MG63 (cell line): ENCODE measurements around the gene CC2D2A. TPM values are rescaled to one million over a fixed set of nuclear protein-coding genes. Genes with fewer than 3 reads are reported as not detected.

Experiments
- DNase-seq: peaks from one replicate; pipeline ENCODE4 v3.0.0-alpha.2; 2020
- H3K27me3 ChIP-seq: fragments of 250-450 bp; sonication (Bioruptor Pico); 2 replicates; pipeline ENCODE4 v1.5.1; 2020; ENCODE audit warnings: mild to moderate bottlenecking, moderate library complexity
- H3K36me3 ChIP-seq: fragments of 250-450 bp; sonication (Bioruptor Pico); 2 replicates; pipeline ENCODE4 v1.5.1; 2020; ENCODE audit warnings: mild to moderate bottlenecking, moderate library complexity
- H3K4me3 ChIP-seq: fragments of 250-450 bp; sonication (Bioruptor Pico); 2 replicates; pipeline ENCODE4 v1.5.1; 2020; ENCODE audit warnings: mild to moderate bottlenecking, moderate library complexity
- H3K9me3 ChIP-seq: fragments of 250-450 bp; sonication (Bioruptor Pico); 2 replicates; pipeline ENCODE4 v1.5.1; 2020; ENCODE audit warnings: mild to moderate bottlenecking, moderate library complexity
- total RNA-seq: library from RNA; depleted of rRNA; stranded (reverse); fragments of >200 nt; shearing (Covaris generic); gene quantifications from 2 replicates; pipeline ENCODE4 v1.2.3, GENCODE V29; 2014; ENCODE audit warnings: low replicate concordance; rRNA removed

Gene CC2D2A
- 1.2 and 1.8 TPM in 2 replicates for total RNA-seq

- Histone ChIP-seq H3K27me3 (no peaks in the 10 kb centered on the region), H3K36me3 (no peaks in the 10 kb centered on the region), H3K4me3 (peak within 1 kb of the TSS; percentile 41), H3K9me3 (no peaks in the 10 kb centered on the region)
- DNase-seq, result no peak
Observed at GRCh38 chr4:15469402-15470127, at the start of gene CC2D2A. Gene CC2D2A, plus strand, starts transcription at chr4:15469882. Its CDS starts 6,051 bp downstream, at chr4:15475933.

GRCh38 chr4:15420642-15421041, 49.0 kb upstream of the CC2D2A start:
- H3K27me3 ChIP-seq, result no peaks in the 10 kb centered on the region
- peak; percentile 8 for DNase-seq
- H3K4me3 ChIP-seq, result no peak overlapping the region
- no peaks in the 10 kb centered on the region for H3K9me3 ChIP-seq
- H3K36me3 ChIP-seq, result no peaks in the 10 kb centered on the region

GRCh38 chr4:15423285-15423711, 46.4 kb upstream of the CC2D2A start:
- no peak overlapping the region for H3K4me3 ChIP-seq
- no peaks in the 10 kb centered on the region for H3K9me3 ChIP-seq
- DNase-seq, result no peak
- H3K27me3 ChIP-seq, result no peaks in the 10 kb centered on the region
- no peaks in the 10 kb centered on the region for H3K36me3 ChIP-seq

- H3K4me3 ChIP-seq, result no peak overlapping the region
- no peaks in the 10 kb centered on the region for H3K36me3 ChIP-seq
- no peaks in the 10 kb centered on the region for H3K27me3 ChIP-seq
- no peaks in the 10 kb centered on the region for H3K9me3 ChIP-seq
- DNase-seq, result no peak
Observed at GRCh38 chr4:15425520-15425919, 44.2 kb upstream of the CC2D2A start.

- Histone ChIP-seq H3K4me3 (no peak overlapping the region), H3K36me3 (no peaks in the 10 kb centered on the region), H3K27me3 (no peaks in the 10 kb centered on the region), H3K9me3 (no peaks in the 10 kb centered on the region)
- no peak for DNase-seq
Observed at GRCh38 chr4:15427161-15427560, 42.5 kb upstream of the CC2D2A start.

- Histone ChIP-seq H3K4me3 (no peak within 1 kb of the TSS), H3K9me3 (no peaks in the 10 kb centered on the region), H3K27me3 (no peaks in the 10 kb centered on the region), H3K36me3 (no peaks in the 10 kb centered on the region)
- DNase-seq, result no peak
Observed at GRCh38 chr4:15427701-15428100, 42.0 kb upstream of the CC2D2A start, which contains the start of gene C1QTNF7. Gene C1QTNF7, plus strand, starts transcription at chr4:15428033. Its CDS starts 7,711 bp downstream, at chr4:15435744.

- no peak overlapping the region for H3K4me3 ChIP-seq
- no peaks in the 10 kb centered on the region for H3K36me3 ChIP-seq
- DNase-seq, result no peak
- no peaks in the 10 kb centered on the region for H3K27me3 ChIP-seq
- no peaks in the 10 kb centered on the region for H3K9me3 ChIP-seq
Observed at GRCh38 chr4:15428611-15429010, 41.1 kb upstream of the CC2D2A start.

- no peak for DNase-seq
- Histone ChIP-seq H3K27me3 (no peaks in the 10 kb centered on the region), H3K9me3 (no peaks in the 10 kb centered on the region), H3K36me3 (no peaks in the 10 kb centered on the region), H3K4me3 (no peak overlapping the region)
Observed at GRCh38 chr4:15434091-15434490, 35.6 kb upstream of the CC2D2A start.

GRCh38 chr4:15434676-15435075, 35.0 kb upstream of the CC2D2A start:
- Histone ChIP-seq H3K27me3 (no peaks in the 10 kb centered on the region), H3K36me3 (no peaks in the 10 kb centered on the region), H3K4me3 (no peak overlapping the region), H3K9me3 (no peaks in the 10 kb centered on the region)
- DNase-seq, result no peak

- DNase-seq, result peak; percentile 8
- H3K4me3 ChIP-seq, result no peak overlapping the region
- H3K36me3 ChIP-seq, result no peaks in the 10 kb centered on the region
- H3K9me3 ChIP-seq, result no peaks in the 10 kb centered on the region
- no peaks in the 10 kb centered on the region for H3K27me3 ChIP-seq
Observed at GRCh38 chr4:15436513-15436912, 33.2 kb upstream of the CC2D2A start.

GRCh38 chr4:15438939-15439524, 30.6 kb upstream of the CC2D2A start:
- no peaks in the 10 kb centered on the region for H3K27me3 ChIP-seq
- DNase-seq, result no peak
- H3K9me3 ChIP-seq, result no peaks in the 10 kb centered on the region
- no peak overlapping the region for H3K4me3 ChIP-seq
- no peaks in the 10 kb centered on the region for H3K36me3 ChIP-seq

- H3K9me3 ChIP-seq, result no peaks in the 10 kb centered on the region
- H3K4me3 ChIP-seq, result no peak overlapping the region
- DNase-seq, result no peak
- no peaks in the 10 kb centered on the region for H3K27me3 ChIP-seq
- no peaks in the 10 kb centered on the region for H3K36me3 ChIP-seq
Observed at GRCh38 chr4:15443371-15444160, 26.1 kb upstream of the CC2D2A start.

GRCh38 chr4:15444276-15444675, 25.4 kb upstream of the CC2D2A start:
- no peak overlapping the region for H3K4me3 ChIP-seq
- H3K36me3 ChIP-seq, result no peaks in the 10 kb centered on the region
- H3K27me3 ChIP-seq, result no peaks in the 10 kb centered on the region
- no peak for DNase-seq
- no peaks in the 10 kb centered on the region for H3K9me3 ChIP-seq

GRCh38 chr4:15444879-15445547, 24.7 kb upstream of the CC2D2A start:
- no peak for DNase-seq

GRCh38 chr4:15451181-15451865, 18.4 kb upstream of the CC2D2A start:
- H3K9me3 ChIP-seq, result no peaks in the 10 kb centered on the region
- DNase-seq, result no peak
- no peaks in the 10 kb centered on the region for H3K27me3 ChIP-seq
- H3K4me3 ChIP-seq, result no peak overlapping the region
- H3K36me3 ChIP-seq, result no peaks in the 10 kb centered on the region

More at GRCh38 chr4:15444879-15445547, 24.7 kb upstream of the CC2D2A start:
- Histone ChIP-seq H3K4me3 (no peak overlapping the region), H3K9me3 (no peaks in the 10 kb centered on the region), H3K36me3 (no peaks in the 10 kb centered on the region), H3K27me3 (no peaks in the 10 kb centered on the region)
